Glomerular visceral epithelial cell (primary cell): ENCODE measurements around the gene CCNG2.

ENCODE experiments used
- DNase-seq: peaks from one replicate; pipeline ENCODE4 v3.0.0-alpha.2; 2016; ENCODE audit errors: extremely low spot score

CCNG2 gene

DNA sequence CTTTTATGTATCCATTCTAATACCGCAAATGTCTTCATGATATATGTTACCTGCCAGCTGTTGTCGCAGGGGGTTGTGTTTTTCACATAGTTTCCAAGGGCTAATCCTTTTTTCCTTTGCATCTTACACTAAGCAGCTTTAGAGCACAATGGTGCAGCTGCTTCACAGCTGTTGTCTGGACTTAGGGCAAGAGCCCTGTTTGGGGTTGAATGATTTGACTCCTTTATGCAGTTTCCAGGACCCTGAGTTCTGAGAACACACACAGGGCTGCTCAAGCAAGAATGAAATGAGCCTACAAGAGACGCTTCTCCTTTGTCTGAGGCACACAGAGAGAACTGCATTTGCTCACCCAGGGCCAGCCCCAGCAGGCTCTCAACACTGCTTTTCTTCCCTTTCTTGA, 20.2 kb downstream of the CCNG2 start:
- no peak for DNase-seq

DNA sequence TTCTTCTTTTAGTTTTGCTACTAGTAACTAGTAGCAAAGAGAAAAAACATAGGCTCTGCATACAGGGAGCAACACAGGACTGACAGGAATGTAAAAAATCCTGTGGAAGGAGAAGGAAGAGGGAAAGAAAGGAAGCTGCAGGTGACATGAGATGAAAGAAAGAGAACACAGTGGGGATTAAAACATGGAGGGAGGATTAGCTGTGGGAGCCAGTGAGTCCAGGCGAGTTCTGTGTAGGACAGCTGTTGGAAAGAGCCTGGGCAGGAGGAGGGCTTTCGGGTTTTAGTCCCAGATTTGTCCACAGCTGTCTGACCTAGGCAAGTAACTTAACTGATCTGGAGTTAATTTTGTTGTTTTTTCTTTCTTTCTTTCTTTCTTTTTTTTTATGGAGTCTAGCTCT, 21.6 kb downstream of the CCNG2 start:
- DNase-seq = no peak

DNA sequence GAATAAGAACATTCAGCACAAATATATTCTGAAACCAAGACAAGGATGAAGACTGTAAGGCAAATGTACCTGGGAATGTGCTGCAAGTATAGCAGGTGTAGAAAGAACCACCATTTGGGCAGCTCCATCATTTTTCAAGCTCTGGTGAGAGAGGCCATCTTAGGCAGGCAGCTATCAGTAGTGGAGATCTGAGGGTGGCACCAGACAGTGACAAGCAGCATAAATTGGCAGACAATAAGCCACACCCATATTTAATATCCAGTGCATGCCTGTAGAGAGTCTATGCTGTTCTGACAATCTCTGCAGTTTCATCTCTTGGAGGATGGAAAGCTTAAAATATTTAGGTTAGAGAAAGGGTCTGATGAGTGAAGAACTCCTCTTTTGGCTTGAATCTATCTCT, 22.5 kb downstream of the CCNG2 start:
- no peak for DNase-seq

DNA sequence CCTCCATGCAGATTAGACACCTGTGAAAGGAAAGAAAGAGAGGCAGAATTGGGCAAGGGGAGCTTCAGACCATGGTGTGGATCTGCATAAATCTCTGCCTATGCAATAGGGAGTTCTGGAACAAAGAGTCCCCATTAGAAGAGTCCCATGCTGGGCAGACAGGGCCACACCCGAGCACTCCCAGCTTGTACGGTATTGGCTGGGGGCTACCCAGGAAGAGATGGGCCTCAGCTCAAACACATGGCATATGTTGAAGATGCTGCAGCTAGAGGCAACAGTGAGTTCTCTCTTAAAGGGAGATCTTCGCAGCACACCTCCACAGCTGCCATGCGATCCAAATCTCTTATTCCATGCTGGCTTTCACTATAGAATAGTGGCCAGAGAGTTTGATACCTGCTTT, 24.7 kb downstream of the CCNG2 start:
- no peak for DNase-seq

DNA sequence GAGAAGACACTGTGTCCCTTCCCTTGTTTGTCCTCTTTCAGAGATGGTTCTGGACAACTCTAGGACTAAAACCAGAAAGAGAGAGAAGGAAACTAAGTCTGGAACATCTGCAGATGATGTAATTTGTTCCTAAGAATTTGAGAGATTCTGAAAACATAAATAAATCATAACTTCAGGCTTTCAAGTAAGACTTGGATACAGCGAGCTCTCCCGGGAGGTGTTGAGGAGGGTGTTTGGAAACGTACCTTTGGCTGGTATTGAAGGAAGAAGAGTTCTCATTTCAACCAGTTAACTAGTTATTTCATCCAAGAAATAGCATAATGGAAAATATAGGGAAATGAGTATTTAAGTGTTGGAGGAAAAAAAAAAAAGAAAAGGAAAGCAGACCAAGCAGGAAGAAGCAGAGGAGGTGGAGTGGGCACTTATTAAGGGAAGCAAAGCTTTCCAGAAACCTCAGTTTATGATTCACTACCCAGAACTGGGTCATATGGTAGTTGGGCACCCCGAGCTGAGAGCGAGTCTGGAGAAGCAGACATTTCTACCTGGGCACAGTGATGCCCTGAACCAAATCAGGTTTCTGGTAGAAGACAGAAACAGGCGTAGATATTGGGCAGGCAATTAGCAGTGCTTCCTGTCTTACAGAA, 26.9 kb downstream of the CCNG2 start:
- DNase-seq = no peak

DNA sequence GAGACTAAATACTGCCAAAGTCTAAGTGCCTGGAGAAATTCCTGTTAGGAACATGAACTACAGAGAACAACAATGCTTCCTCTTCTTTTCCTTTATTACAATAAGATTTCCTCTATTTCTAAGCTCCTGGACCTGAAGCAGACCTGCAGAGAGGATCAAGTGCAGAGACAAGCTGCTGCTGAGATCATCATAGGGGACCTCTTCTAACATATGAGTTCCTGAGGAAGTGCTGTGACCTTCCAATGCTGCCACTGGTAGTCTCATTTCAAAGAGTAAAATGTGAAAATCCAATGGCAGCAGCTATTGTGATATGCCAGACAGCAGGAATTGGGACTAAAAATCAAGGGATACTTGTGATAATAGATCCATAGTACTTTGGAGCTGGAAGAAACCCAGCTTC, 28.0 kb downstream of the CCNG2 start:
- DNase-seq = no peak

DNA sequence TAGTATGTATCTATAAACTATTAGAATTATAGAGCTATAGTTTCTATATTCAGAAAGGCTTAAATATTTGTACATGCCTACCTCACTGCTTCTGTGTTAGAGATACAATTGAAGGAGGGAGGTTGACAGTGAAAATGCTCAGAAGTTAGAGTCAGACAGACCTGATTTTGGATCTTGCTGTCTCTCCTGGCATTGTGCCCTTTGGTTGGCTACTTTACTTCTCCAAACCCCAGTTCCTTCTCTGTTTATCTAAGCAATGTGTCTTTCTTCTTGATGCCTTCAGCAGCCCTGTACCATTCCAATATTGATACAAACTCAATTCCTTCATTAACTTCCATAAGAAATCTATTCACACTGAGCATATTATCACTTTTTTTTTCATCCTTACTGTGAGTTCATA, 28.7 kb downstream of the CCNG2 start:
- DNase-seq = no peak

DNA sequence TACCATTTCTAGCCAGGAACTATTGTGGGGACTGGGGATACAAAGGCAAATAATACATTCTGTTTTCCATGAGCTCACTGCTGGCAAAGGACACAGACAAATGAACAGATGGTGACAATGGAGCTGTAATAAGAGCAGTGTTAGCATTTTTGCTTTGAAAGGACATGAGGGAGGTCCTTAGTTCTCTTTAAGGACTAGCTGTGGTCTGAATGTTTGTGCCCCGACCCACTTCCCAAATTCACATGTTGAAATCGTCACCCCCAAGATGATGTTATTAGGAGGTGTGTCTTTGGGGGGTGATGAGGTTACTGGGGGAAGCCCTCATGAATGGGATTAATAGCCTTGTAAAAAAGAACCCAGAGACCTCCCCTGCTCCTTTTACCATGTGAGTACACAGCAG, 30.3 kb downstream of the CCNG2 start:
- DNase-seq = no peak

DNA sequence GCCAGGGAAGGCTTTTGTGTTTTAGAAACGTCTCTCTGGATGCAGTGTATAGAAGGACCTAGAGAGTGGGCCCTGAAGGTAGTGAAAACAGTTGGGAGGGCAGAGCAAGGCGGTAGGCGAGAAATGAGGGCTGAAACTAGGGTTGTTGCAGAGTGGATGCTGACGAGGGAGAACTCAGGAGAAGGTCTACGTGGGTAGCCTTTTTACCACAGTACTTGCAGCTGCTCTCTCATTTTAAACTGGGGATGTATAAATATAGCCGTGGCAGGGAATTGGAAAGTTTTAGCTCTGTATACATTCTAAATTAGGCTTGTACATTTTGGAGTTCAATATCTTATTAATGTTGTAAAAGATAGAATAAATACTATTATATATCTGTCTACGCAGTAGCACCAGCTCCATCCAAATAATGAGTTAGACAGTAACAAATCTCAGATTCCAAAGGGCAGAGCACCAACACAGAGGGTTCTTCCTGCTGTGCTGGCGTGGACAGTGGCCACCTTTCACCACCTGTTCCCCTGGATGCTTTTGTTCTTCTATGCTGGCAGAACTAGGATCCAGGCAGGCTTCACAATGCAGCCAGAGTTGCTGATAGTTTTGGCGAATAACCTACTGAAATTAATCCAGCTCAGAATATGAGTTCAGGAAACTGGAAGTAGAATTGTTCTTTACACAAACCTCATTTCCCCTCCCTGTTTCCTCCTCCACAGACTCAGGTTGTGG, 31.7 kb downstream of the CCNG2 start:
- DNase-seq = no peak

DNA sequence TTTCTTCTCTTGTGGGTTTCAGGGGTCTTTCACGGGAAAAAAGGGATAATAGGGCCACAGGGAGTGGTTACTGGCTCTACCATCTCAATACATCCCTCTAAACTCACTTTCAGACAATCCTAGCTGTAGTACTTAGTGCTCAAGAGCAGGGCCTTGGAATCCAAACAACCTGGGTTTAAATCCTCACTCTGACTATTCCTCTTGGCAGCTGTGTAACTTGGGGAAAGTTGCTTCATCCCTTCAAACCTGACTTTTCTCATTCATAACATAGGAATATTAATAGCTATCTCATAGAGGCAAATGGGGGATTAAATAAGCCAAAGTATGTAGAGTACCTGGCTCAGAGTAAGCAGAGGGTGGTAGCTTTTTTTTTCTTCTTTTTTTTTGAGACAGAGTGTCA, 32.4 kb downstream of the CCNG2 start:
- DNase-seq = no peak

DNA sequence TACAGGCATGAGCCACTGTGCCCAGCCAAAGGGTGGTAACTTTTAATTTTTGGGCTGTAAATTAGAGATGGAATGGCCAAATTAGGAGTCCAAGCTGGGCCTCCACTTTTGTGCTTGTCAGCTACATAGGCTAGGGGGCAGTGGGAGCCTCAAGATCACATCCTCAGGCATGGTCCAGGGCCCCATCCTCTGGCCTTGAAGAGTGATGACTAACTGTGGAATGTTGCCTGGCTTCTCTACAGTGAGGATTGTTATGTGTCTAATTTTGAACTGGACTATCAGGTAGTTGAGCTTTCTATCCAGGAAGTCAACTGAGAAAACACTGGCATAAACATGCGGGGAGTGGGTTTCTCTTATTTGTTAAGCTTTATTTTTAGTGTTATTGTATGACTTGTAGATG, 33.0 kb downstream of the CCNG2 start:
- DNase-seq = peak; percentile 40

DNA sequence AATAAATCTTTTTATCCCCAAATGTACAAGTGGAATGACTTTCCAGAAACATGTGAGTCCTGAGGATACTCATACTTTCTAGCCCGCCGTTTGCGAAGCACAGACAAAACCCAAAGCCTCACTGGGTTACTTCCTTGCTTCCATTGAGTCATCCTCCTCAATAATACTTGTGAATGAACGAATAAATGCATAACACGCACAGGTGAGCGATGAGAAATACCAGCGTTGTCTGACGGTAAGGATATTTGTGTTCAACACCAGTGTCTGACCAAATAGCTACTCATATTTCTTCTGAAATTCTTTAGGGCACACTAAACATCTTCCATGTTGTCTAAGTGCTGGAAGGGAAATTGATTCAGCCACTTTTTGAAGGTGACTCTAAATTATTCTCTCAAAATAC, 36.0 kb downstream of the CCNG2 start:
- DNase-seq = no peak

DNA sequence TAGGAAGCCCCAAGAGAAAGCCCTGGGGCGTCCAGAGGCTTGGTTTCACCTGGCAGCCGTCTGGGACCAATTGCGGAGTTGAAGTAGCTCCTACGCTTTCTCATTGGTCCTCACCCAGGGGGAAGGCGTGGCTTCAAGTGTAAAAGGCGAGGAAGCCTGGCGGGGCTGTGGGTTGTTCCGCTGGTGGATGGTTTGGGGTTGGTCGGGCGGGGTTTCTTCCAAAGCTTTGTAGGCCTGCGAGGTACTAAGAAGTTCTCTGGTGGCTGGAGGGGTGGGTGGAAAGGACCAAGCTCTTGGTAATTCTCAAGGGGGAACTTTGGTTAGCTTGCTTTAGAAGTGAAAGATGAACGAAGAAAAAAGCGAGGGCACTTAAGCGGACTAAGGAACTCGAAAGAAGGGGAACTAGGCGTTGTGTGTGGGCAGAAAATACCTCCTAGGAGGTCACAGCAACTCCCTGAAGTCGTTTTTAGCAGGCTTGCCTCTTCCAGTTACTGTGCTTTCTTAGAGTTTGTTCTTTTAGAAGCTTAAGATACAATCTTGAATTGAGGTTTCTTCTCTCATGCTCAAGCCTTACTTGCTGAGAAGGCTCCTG, 36.6 kb downstream of the CCNG2 start:
- DNase-seq = no peak

DNA sequence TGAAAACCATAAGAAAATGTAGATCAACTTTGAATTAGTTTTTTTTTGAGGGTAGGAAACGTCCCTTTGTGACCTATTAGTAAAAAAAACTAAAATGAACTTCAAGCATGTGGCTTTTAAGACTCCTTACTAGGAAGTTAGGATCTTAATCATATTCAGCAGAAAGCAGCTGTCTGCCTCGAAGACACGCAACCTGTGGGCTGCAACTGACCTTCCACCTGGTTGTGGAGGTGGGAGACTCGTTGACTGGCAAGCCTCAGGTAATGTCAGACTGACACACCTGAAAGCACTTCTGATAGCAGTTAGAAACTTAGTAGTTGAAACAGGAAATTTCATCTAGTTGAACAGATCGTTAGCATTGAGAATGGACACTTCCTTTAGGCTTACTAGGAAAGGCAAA, 37.4 kb downstream of the CCNG2 start:
- no peak for DNase-seq

DNA sequence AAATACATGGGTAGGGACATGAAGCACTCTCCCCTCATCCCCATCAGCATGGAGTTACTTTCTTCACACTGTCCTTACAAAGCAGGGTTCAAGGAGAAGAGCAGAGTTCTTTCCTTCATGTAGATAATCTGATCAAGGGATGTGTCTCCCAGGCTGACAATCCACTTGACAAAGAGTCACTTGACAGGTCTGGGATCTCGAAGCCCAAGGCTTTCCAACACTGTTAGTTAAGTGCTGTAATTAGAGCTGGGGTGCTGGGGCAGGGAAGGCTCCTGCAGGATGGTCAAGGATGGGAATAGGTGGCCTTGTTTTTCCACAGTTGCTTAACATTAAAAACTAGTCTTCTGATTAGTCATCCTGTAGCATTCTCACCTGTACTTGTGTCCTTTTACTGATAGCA, 38.0 kb downstream of the CCNG2 start:
- no peak for DNase-seq

DNA sequence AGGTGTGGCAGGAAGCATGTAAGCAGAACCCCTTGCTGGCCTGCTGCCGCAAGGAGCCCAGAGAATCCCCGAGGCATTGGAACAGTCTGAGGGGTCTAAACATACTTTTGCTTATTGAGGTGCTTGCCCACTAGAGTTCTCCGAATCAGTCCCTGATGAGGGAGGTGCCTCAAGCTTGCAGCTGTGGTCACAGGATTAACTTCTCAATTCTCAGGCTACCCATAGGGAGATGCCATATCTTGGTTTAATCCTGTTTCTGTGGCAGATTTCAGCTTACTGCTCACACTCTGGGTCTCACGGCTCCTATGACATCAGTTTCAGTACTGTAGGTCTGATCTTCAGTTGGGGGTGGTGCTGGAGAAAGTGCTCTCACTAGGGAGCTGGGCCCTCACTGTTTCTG, 39.9 kb downstream of the CCNG2 start:
- no peak for DNase-seq

DNA sequence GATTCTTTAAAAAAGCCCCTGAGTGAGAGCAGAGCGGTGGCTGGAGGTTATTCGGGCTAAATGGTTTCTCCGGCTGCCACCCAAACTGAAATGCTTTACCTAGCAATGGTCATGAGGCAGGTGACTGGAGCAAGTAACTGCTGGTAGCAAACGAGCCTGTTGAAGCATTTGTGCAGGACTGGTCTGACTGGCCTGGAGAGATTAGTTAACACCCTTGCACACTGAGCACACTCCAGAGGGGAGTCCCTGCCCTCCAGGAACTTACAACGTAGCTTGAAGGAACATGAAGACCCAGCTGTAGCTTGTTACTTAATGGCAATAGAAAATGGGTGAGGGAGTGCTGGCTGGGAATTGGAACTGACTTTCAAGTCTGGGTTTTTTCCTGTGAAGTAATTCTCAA, 40.4 kb downstream of the CCNG2 start:
- no peak for DNase-seq

DNA sequence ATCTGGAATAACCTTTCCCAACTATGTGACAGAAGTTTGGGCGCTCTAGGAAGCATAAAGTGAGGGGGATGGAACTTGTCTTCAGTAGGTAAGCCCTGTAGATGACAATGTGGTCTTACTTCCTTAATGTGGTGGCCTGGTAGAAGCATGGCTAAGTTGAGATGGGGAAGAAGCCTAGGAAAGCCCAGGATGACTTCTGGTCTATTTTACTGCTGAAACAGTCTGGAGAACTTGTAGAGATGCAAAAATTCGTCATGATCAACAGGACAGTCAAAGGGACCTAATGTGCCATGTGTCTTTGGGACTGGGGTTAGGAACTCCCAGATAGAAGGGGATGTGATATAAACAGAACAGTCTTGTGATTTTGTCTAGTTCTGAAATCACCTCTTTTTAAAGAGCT, 40.8 kb downstream of the CCNG2 start:
- DNase-seq = no peak

DNA sequence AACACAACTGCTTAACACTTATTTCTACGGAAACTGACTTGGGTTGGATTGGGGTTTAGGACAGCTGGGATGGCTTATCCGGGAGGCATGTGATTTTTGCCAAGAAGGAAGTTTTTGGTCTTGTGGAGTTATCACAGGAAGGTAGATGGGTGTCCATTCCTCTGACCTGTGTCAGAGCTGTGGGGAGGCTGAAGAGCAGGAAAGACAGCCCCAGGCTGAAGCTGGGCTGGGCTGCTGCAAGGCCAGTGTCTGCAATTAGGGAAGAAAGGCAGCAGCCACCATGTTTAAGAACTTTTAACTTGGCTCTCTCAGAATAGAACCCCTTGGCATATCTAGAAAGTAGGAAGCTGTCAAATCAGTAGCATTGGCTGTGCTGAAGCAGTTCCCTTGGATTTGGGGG, 42.3 kb downstream of the CCNG2 start:
- no peak for DNase-seq

DNA sequence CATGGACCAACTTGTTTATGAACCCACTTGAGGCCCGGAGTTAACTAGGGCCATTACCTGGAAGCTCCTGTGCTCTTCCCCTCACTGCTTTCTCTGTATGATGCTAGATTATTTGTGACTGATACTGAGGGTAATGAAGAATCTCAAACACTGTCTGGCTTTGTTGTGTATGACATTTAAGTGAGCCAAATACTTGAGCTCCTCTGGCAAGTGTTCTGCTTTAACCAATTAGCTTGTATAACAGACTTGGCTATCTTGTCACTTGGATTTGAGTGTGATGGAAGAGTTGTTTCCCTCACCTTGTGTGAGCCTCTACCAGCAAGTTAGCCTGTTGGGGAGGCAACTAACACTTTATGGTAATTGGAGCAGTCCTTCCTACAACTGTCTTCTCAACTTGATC, 42.7 kb downstream of the CCNG2 start:
- DNase-seq = no peak

DNA sequence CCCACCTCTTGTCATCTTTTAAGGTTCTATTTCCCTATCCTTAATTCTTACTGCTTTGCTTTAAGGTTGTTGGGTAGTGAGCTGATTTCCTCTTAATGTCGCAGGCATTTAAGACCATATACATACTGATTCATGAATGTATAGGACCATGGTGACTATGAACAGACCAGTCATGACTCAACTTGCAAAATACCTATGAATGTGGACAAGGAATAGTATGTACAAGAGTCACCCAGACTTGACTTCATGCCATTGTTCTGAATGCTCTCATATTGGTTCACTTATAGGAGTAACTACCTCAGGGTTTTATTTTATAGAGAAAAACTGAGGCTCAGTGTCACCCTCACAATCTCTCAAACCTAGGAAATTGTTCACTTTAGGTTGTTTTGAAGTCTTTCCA, 44.3 kb downstream of the CCNG2 start:
- no peak for DNase-seq

DNA sequence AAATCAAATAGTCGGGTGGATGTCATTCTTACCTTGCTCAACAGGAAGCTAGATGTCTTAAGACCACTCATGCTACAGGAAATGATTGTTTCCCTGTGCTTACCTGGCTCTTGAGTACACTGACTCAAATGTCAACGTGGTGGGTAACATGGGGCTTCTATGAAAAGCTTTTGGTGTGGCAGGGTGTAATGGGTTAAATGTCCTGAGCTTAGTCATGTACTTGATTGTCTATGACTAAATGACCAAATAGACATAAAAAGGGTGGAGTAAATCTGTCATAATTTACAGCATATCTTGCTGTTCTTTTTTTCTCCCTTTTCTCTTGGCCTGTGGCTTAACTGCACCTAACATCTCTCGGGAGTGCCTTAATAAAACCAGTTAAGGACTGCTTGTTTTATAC, 44.9 kb downstream of the CCNG2 start:
- DNase-seq = no peak

DNA sequence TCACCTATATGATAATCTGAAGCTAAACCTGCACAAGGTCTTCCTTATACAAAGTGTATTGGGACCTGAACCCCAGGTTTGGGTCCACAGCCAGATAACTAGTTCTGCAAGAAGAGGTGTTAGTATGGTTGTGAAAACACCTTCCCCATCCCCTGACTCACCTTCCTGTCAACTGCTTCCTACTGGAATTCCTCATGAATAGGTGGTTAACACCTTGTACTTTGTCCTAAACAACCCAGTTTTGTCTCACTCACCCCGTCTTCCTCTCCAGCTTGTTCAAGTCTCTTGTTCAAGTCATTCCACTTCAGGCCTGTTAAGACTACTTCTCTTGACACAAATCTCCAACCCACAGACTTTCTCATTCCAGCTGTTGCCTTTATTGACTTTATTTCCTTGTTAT, 45.5 kb downstream of the CCNG2 start:
- DNase-seq = no peak
